ENCODE results near the gene PLEKHA4. TPM values are rescaled to one million over a fixed set of nuclear protein-coding genes. Genes with fewer than 3 reads are reported as not detected.

Gene PLEKHA4
- total RNA-seq, 2 donors from 2014 or later = 6.5 to 21.1 TPM

DNA sequence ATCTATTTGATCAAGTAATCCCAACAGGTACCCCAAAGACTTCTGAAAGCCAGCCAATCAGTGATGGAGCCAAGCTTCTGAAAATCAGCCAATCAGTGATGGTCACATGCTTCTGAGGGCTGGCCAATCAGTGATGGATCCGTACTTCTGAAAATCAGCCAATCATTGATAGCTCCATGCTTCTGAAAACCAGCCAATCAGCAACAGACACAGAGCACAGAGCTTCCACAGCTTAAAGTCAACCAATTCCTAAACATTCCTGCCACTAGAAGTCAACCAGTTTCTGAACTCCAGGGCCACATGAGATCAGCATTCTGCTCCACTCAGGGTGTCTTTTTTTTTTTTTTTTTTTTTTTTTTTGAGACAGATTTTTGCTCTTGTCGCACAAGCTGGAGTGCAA lies 23.9 kb downstream of the PLEKHA4 start:
- Histone ChIP-seq H3K4me1 (no peaks in the 10 kb centered on the region), H3K4me3 (no peak overlapping the region), H3K27me3 (no peaks in the 10 kb centered on the region), H3K36me3 (replicated peaks in 1 of 2; ENCODE audit: insufficient read depth in 1 of 2, low read depth in 2 of 2) (no peaks in the 10 kb centered on the region), H3K27ac (no peak overlapping the region), H3K9me3 (no peaks in the 10 kb centered on the region)
- DNase-seq (no peak), ATAC-seq (peak; percentile 28)
- intact Hi-C loops (cut with DNase I) = no loop called here
- 85 to 86% methylated on average over 2 of the region's 2 CpGs for WGBS, 2 donors
- TF ChIP-seq POLR2A (IDR thresholded peaks at IDR 0.05) = no peak
- TF ChIP-seq, protein P1, sequence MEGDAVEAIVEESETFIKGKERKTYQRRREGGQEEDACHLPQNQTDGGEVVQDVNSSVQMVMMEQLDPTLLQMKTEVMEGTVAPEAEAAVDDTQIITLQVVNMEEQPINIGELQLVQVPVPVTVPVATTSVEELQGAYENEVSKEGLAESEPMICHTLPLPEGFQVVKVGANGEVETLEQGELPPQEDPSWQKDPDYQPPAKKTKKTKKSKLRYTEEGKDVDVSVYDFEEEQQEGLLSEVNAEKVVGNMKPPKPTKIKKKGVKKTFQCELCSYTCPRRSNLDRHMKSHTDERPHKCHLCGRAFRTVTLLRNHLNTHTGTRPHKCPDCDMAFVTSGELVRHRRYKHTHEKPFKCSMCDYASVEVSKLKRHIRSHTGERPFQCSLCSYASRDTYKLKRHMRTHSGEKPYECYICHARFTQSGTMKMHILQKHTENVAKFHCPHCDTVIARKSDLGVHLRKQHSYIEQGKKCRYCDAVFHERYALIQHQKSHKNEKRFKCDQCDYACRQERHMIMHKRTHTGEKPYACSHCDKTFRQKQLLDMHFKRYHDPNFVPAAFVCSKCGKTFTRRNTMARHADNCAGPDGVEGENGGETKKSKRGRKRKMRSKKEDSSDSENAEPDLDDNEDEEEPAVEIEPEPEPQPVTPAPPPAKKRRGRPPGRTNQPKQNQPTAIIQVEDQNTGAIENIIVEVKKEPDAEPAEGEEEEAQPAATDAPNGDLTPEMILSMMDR (IDR thresholded peaks at IDR 0.05) = peak in 2 of 7 experiments; percentile 13 to 28

DNA sequence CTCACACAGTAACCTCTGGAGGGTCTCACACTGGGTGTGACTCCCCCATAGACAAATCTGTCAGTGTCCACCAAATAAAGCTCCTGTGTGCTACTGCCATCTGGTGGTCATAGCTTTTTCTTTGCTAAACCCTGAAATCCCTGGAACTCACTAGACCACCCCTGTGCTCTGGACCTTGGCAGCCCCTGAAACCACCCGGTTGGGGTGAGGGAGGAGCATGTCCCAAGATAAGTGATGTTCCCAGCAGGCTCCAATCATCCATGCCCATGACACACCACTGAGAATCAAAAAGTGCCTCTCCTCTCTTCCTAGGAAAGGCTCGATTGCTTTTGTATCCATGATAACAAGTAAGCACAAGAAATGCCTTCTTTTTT lies 25.6 kb downstream of the PLEKHA4 start:
- TF ChIP-seq POLR2A (IDR thresholded peaks at IDR 0.05) = no peak
- TF ChIP-seq, protein P1 (IDR thresholded peaks at IDR 0.05) = peak; percentile 64 to 76 (median 74)
- Histone ChIP-seq H3K9me3 (no peaks in the 10 kb centered on the region), H3K27me3 (no peaks in the 10 kb centered on the region), H3K36me3 (replicated peaks in 1 of 2; ENCODE audit: insufficient read depth in 1 of 2, low read depth in 2 of 2) (no peaks in the 10 kb centered on the region), H3K27ac (no peak overlapping the region), H3K4me3 (no peak overlapping the region), H3K4me1 (no peaks in the 10 kb centered on the region)
- DNase-seq (peak; percentile 40 to 52 (median 50)), ATAC-seq (peak; percentile 51)
- intact Hi-C loops (cut with DNase I) = no loop called here
- WGBS, 2 donors = 46 to 47% methylated on average over 2 of the region's 2 CpGs

DNA sequence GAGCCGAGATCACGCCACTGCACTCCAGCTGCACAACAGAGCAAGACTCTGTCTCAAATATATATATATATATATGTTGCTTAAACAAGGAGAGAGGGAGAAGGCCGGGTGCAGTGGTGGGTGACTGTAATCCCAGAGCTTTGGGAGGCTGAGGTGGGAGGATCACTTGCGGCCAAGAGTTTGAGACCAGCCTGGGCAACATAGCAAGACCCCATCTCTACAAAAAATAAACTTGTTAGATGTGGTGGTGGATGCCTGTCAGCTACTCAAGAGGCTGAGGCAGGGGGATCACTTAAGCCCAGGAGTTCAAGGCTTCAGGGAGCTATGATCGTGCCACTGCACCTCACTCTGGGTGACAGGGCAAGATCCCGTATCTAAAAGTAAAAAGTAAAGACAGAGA lies 26.8 kb downstream of the PLEKHA4 start:
- TF ChIP-seq POLR2A (IDR thresholded peaks at IDR 0.05) = no peak
- TF ChIP-seq, protein P1 (IDR thresholded peaks at IDR 0.05) = no peak
- intact Hi-C loops (cut with DNase I) = no loop called here
- H3K27ac ChIP-seq = no peak overlapping the region
- DNase-seq = no peak
- H3K4me1 ChIP-seq = peaks cover 7% of the 10 kb centered on the region
- no peaks in the 10 kb centered on the region for H3K36me3 ChIP-seq (replicated peaks in 1 of 2; ENCODE audit: insufficient read depth in 1 of 2, low read depth in 2 of 2)
- WGBS, 2 donors = 87 to 89% methylated on average over 6 of the region's 6 CpGs
- ATAC-seq = no peak
- no peak overlapping the region for H3K4me3 ChIP-seq
- H3K9me3 ChIP-seq = no peaks in the 10 kb centered on the region
- H3K27me3 ChIP-seq = no peaks in the 10 kb centered on the region

DNA sequence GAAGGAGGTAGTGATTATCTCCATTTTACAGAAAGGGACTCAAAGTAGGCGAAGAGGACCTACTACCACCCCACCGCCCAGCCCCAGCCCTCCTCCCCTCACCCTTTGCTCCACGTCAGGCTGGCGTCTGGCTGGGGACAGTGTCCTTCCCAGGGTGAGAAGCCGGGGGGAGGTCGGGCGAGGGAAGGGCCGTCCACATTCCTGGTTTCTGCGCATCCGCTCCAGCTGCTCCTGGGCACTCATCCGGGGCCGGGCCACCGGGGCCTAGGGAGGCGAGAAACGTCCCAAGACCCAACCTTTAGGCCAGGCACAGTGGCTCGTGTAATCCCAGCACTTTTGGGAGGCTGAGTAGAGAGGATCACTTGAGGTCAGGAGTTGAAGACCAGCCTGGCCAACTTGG lies 27.4 kb downstream of the PLEKHA4 start:
- Histone ChIP-seq H3K9me3 (no peaks in the 10 kb centered on the region), H3K4me3 (no peak overlapping the region), H3K36me3 (replicated peaks in 1 of 2; ENCODE audit: insufficient read depth in 1 of 2, low read depth in 2 of 2) (no peaks in the 10 kb centered on the region), H3K27me3 (no peaks in the 10 kb centered on the region), H3K4me1 (peaks cover 12% of the 10 kb centered on the region), H3K27ac (no peak overlapping the region)
- 85 to 86% methylated on average over 12 to 16 of the region's 16 CpGs for WGBS, 2 donors
- no peak for TF ChIP-seq POLR2A (IDR thresholded peaks at IDR 0.05)
- TF ChIP-seq, protein P1 (IDR thresholded peaks at IDR 0.05) = no peak
- no peak for DNase-seq
- no peak for ATAC-seq
- intact Hi-C loops (cut with DNase I) = no loop called here

DNA sequence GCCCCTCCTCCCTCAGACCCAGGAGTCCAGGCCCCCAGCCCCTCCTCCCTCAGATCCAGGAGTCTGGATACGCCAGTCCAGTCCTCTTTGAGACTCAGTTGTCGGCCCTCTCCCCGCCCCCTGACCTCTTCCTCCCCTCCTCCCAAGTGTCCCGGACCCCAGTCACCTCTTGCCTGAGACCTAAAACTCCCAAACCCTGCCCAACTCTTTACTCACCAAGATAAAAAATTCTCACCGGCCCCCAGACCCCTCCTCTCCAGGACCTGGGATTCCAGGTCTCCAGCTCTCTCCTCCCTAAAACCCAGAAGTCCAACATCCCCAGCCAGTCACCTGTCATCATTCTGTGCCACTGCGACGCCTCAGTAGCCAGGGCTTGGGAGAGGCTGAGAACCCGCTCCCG lies 30.7 kb downstream of the PLEKHA4 start:
- ATAC-seq = no peak
- WGBS, 2 donors = 64% methylated on average over 6 to 7 of the region's 9 CpGs
- Histone ChIP-seq H3K9me3 (no peaks in the 10 kb centered on the region), H3K4me3 (no peak overlapping the region), H3K36me3 (replicated peaks in 1 of 2; ENCODE audit: insufficient read depth in 1 of 2, low read depth in 2 of 2) (no peaks in the 10 kb centered on the region), H3K27me3 (no peaks in the 10 kb centered on the region), H3K4me1 (peaks cover 22% of the 10 kb centered on the region), H3K27ac (no peak overlapping the region)
- intact Hi-C loops (cut with DNase I) = loop anchor here (10.0 kb wide), 1 partner anchor 183 kb away; no protein-coding TSS in a partner anchor
- TF ChIP-seq, protein P1 (IDR thresholded peaks at IDR 0.05) = no peak
- no peak for TF ChIP-seq POLR2A (IDR thresholded peaks at IDR 0.05)
- no peak for DNase-seq
